ENCODE measurements around the gene LRRC23. TPM values are rescaled to one million over a fixed set of nuclear protein-coding genes. Genes with fewer than 3 reads are reported as not detected.

Gene LRRC23
- total and polyA plus RNA-seq, 9 of the 15 experiments (the other 6 are each of a cell fraction or from before 2014, with no cell fraction given) = 2.2 to 7.0 (median 3.0) TPM

GRCh38 chr12:6957741-6958608 lies 53.4 kb downstream of the LRRC23 start (continued):
- TF ChIP-seq ZNF740 (CRISPR knock-in tag; IDR thresholded peaks at IDR 0.05) = no peak
- TF ChIP-seq ZNF740 (tag; IDR thresholded peaks at IDR 0.05) = no peak
- TF ChIP-seq SFPQ (IDR thresholded peaks at IDR 0.05; ENCODE audit: low read depth, low read length) = no peak
- TF ChIP-seq ZNF780A (CRISPR knock-in tag; IDR thresholded peaks at IDR 0.05) = no peak
- no peak for TF ChIP-seq SRSF3 (IDR thresholded peaks at IDR 0.05; ENCODE audit: insufficient read depth, low read length)
- no peak for TF ChIP-seq AFF4 (CRISPR knock-in tag; IDR thresholded peaks at IDR 0.05)
- no peak for TF ChIP-seq MAZ (CRISPR knock-in tag; conservative IDR thresholded peaks at IDR 0.05 in 1 of 2, IDR thresholded peaks at IDR 0.05 in 1 of 2)
- TF ChIP-seq ETV6 (IDR thresholded peaks at IDR 0.05; ENCODE audit: borderline replicate concordance in 1 of 2, low read depth in 2 of 2, low read length in 1 of 2) = no peak
- TF ChIP-seq ETV6 (CRISPR knock-in tag; IDR thresholded peaks at IDR 0.05; ENCODE audit: borderline replicate concordance) = no peak
- TF ChIP-seq HNRNPL (IDR thresholded peaks at IDR 0.05; ENCODE audit: low read depth, low read length) = no peak
- TF ChIP-seq MLX (CRISPR knock-in tag; conservative IDR thresholded peaks at IDR 0.05) = no peak
- TF ChIP-seq TCF15 (CRISPR knock-in tag; IDR thresholded peaks at IDR 0.05) = no peak
- no peak for TF ChIP-seq CREBBP (IDR thresholded peaks at IDR 0.05; ENCODE audit: low read depth, low read length)
